Stimulated activated CD4-positive, alpha-beta T cell treated with anti-CD3 and anti-CD28 coated beads, Interleukin-4, amount 100 ng/mL, for 4 hours (primary cell): ENCODE measurements around the gene NCK2.

Source experiments
- DNase-seq, 2 experiments: peaks; one replicate each; pipeline ENCODE4 v3.0.0-alpha.2; 2020

NCK2 gene

GRCh38 chr2:105934467-105934866 is 189.8 kb downstream of the NCK2 start:
- peak; percentile 27 to 41 for DNase-seq

- DNase-seq, result no peak
These were observed 190.4 kb downstream of the NCK2 start for GRCh38 chr2:105935063-105935462.

- no peak for DNase-seq
These were observed 192.2 kb downstream of the NCK2 start for GRCh38 chr2:105936954-105937353.

GRCh38 chr2:105937498-105938097 is 192.9 kb downstream of the NCK2 start:
- DNase-seq, result no peak
